HG03439 (cell line): ENCODE results near the gene RAB20.
A peak's percentile ranks its signal among the peaks of the same experiment; 100 is the strongest.
"Not testable (repeated sequence)": the region's sequence is repeated elsewhere in the genome, so short reads cannot be mapped to it uniquely, and the experiment has no call there.

ENCODE experiments used
- ATAC-seq: cut with Tn5 transposase; IDR thresholded peaks from one replicate; pipeline ENCODE4 v1.9.1; 2021; ENCODE audit warnings: mild to moderate bottlenecking, moderate library complexity; ENCODE audit not compliant: unreplicated experiment

The RAB20 gene

DNA sequence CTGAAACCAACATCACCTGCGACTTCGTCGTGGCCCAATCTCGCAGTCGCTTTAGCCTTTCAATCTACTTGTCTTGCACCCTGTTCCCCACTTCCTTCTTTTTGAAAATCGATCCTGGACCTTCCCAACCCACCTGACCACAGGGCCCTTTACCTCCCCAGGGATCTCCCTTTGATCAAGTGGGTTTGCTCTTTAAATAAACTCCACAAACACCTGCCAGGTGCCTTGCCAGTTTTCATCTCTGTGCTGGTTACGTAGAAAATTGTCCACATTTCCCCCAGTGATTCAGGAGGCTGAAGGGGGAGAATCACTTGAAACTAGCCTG is 14.5 kb upstream of the RAB20 start:
- ATAC-seq, result no peak

DNA sequence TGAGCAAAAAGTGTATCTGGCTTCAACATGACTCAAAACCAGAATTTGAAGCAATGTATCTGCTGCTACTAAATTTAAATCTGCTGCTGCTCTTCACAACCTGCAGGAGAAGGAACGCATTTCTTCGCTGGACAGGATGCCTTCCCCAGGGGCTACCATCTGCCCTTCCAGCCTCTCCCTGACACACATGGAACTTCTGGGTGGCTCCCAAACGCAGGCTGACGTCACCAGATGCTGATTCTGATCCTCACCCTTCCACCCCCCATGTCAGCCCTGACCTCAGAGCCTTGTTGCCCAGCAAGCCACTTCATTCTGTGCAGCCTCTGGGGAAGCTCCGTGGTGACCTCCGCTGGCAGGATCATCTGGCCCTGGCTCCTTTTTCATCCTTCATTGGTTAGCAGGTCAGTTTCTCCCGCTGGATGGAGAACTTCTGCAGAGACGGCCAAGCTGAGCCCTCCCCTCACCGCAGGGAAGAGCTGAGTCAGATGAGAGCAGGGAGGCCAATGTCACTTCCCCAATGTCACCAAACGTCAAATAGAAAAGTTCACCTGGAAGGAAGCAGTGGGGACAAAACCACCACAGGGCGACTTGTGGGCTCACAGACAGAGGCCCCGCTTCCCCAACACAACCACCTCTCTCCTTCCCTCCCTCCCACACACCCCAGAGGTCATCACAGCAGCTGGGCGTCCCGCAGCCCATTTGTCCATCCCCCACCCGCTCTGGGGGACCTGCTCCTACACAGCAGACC is 14.0 kb upstream of the RAB20 start:
- ATAC-seq, result peak; percentile 74

DNA sequence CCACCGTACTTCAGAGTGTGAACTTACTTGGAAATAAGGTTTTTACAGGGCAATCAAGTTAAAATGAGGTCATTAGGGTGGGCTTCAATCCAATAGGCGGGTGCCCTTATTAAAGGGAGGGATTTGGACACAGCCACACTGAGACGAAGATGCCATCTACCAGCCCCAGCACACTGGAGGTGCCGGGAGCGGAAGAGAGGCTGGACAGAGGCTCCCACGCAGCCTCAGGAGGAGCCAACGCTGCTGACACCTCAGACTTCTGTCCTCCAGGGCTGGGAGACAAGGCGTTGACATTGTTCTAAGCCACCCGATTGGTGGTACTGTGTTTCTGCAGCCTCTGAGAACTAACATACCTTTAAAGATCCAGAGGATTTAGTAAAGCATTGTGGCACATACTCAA is 12.6 kb upstream of the RAB20 start:
- no peak for ATAC-seq

DNA sequence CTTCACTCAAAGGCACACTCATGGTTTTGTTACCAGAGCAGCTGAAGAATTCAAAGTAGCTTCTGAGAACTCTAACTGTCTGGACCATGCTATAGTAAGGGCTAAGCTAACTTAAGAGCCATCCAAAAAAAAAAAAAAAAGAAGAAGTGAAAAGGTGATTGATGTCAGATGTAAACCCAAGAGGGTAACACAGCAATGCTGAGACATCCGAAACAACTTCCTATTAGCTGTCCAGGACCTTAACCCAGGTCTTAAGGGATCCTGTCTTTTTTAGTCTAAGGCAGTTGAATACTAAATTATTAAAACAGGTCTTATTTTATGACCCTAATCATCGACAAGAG is 11.2 kb upstream of the RAB20 start:
- ATAC-seq, result no peak

DNA sequence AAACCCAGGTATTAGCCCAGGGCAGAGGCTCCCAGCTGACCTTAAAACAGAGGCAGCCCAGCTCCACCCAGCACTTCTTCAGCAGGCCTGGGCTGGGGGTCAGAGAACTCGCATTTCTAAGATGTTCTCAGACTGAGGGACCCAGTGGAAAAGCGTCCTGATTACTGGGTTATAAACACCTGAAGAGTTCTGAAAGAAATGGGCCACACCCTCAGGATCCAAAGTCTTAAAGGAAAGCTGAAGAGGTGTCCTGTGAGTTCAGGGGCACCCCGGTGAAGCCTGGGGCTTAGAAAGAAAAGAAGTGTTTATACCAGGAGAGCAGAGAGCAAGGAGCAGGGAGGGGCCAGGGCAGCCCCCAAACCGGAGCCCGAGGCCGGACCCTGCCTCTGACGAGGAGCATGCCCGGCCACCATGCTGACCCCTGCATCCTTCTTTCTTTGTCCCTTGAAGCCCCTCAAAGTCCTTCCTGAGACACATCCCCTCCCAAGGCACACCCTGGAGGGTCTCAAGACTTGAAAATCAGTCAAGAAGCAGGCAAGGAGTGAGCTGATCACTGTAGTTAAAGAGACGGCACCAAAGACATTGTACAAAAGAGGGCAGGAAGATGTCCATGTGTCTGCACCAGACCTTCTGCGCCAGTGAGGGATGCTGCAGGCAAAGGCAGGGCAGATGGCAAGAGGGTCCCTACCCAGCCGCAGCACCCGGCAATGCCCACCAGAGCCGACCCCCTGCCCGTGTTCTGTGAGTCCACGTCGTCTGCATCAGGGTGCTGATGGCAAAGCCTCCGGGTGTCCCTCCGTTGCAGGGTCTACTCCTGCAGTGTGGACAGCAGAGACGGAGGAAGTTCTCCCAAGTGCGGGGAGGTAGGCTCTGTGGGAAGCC is 10.6 kb upstream of the RAB20 start:
- no peak for ATAC-seq

DNA sequence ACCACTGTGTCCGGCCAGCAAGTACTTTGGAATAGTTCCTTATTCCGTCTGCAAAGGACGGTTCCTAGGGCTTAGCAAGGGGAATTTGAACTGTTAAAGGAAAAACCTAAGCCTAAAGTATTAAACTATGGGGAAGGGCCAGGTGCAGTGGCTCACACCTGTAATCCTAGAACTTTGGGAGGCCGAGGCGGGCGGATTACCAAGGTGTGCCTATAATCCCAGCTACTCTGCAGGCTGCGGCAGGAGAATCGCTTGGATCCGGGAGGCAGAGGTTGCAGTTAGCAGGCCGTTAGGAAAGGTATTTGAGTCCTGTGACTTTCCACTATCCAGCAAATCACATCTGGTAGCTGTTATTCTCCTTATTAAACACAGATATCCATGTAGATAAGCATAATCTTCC is 9.4 kb upstream of the RAB20 start:
- ATAC-seq, result no peak

DNA sequence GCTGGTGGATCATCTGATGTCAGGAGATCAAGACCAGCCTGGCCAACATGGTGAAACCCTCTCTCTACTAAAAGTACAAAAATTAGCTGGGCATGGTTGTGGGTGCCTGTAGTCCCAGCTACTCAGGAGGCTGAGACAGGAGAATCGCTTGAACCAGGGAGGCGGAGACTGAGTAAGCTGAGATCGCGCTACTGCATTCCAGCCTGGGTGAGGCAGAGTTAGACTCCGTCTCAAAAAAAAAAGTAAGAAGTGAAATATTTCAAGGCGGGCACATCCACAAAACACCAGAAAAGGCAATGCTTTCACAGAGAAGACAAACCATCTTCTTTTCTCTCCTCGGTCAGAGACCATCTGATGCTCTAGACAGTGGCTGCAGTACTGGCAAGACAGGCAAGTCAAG is 8.4 kb upstream of the RAB20 start:
- not testable (repeated sequence) for ATAC-seq

DNA sequence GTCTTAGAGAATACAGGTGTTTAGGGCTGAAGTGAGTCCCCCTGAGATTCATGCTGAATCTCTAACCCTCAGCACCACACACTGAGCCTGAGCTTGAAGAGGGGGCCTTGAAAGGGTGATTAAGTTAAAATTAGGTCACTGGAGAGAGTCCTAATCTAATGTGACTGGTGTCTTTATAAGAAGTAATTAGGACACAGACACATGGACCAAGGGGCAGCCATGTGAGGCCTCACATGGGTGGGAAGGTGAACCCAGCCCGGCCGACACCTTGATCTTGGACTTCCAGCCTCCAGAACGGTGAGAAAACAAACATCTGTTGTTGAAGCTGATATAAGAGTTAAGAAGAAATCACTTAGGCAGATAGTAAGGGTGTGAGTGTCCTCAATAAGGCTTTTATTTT is 7.1 kb upstream of the RAB20 start:
- no peak for ATAC-seq

DNA sequence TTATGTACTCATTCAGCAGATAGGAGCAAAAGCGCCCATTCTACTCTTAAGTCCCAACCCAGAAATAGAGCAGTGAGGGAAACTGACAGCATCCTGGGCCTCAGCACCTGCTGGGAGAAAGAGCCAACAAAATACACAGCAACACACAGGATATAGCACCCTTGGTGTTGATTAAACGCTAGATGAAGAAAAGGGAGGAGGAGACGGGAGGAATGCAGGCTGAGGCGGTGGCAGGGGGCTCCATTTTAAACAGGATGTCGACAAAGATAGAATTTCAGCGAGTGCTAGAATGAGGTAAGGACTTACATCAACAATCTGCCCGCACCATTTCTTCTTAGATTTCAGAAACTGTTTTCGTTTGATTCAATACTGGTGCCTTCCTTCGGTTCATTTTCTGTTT is 4.6 kb upstream of the RAB20 start:
- ATAC-seq, result no peak

DNA sequence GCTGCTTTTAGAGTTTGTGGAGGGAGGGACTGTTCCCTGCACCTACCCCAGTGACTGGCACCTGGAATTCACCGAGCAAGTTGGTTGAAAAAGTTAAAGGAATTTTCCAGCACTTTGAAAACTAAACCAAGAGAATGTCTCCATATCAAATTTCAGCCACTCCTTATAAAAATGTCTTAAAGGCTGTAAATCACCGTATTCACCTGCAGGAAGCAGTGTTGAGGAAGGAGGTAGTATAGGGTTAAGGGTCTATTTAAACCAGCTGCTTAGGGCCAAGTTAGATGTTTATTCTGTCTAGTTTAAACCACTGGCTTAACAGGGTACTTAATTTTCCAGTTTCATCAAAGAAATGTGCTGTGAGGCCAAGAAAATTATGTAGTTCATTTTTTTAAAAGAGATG is 3.8 kb upstream of the RAB20 start:
- no peak for ATAC-seq

DNA sequence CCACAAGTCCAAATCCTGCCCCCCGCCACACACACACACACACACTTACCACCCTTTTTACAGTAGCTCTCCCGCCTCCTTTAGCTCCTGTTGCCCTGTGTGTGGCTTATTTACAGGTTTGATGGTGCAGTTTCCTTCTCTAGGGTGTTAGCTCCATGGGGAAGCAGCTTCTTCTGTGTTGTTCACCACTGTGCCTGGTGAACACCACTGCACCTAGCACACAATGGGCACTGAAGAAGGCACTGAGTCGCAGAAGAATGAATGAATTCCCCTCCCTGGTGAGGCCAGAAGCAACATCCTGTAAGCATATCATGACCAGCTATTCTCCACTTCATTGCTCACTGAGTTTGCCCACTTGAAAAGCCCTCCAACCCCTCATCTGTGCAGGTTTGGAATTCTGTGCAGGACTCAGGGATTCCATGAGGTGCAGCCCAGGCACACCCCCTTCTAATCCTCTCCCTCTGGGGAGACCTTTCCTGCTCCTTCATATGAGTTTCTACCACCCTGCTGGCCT is 3.0 kb upstream of the RAB20 start:
- no peak for ATAC-seq

DNA sequence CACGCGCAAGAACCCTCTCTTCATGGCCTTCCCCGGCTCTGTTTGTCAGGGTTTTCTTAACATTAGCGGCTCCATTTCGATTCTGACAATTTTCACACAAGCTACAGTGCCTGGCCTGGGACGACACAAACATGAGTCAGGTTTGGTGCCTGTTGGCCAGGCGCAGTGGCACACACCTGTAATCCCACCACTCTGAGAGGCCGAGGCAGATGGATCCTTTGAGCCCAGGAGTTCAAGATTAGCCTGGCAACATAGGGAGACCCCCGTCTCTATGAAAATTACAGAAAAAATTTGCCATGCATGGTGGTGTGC is 1.9 kb upstream of the RAB20 start:
- ATAC-seq, result no peak

DNA sequence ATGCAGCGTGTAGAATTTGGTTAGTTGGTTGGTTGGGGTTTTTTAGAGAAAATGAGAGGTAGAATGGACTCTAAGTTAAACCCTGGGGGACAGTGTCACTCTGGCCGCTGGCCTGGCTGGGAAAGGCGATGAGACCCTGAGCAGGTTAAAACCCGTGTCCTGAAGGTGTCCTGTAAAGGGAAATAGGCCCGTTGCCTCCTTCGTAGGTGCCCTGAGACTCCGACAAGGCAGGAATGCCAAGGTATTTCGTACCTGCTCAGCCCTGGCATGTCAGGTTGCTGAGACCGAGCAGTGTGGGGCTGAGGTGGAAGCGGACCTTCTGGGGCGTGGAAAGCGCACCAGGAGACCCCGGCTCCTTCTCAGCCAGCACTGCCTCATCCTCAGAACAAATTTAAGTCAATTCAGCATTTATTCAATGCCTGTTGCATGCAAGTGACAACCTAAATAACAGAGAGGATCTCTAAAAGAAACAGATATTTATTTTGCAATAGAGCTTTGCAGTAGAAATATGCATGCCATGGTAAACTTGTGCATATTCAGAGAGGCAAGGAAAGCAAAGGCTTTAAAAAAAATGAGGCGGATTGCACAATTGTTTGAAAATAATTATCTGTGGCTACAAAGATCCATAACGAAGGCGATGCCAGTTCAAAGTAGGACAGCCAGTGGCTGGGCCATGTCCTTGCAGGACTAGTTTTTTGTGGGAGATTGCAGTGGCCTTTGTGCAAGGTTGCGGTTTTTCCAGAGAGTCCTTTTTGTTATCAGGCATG is 1.4 kb upstream of the RAB20 start:
- ATAC-seq, result no peak

DNA sequence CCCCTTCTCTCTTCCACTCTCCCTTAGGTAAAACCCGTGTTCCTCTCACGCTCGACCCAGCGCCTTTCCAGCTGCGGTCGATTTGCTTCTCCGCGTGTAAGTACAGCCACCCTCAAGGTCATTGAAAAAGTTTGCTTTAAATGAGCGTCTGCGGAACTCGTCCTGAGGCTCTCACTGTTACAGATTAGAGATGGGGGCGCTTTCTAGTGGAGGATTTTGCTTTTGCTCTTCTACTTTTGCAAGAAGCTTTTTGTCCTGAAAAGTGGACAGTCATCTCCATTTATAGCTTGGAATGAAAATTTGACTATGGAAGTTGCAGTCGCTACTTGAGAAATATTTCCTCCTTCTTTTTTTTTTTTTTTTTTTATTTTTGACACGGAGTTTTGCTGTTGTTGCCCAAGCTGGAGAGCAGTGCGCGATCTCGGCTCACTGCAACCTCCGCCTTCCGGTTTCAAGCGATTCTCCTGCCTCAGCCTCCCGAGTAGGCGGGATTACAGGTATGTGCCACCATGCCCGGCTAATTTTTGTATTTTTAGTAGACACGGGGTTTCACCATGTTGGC is 595 bp upstream of the RAB20 start:
- ATAC-seq, result no peak

DNA sequence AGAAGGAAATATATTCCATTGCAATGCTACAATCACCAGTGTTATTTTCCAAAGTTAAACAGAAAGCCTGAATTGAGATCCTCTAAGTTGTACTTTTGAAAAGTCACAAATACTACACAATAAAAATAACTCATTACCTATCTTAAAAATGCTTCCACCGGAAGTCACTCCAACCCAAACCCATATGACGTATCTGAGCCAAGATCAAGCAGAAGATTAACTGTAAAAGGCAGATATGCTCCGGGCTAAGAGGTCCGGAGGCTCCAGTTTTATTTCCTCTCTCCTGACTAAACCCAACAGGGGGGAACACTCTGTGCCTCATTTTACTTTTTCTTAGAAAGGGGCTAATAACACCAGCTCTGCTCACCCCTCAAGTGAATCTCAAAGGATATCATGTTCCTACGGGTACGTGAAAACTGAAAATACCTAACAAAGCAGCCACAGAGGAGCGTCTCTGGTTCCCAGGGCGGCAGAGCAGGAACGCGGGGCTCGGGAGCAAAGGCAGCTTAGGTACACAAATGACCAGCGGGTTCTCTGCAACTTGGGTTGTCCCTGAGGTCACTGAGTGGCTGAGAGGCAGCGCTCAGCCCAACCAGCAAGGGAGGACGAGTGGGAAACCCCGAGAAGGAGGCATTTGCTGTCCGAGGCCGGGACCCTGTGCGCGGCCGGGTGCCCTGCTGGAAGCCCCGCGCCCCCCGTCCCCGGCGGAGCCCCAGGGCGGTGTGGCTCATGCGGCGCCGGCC is 750 bp downstream of the RAB20 start:
- ATAC-seq, result peak; percentile 20

DNA sequence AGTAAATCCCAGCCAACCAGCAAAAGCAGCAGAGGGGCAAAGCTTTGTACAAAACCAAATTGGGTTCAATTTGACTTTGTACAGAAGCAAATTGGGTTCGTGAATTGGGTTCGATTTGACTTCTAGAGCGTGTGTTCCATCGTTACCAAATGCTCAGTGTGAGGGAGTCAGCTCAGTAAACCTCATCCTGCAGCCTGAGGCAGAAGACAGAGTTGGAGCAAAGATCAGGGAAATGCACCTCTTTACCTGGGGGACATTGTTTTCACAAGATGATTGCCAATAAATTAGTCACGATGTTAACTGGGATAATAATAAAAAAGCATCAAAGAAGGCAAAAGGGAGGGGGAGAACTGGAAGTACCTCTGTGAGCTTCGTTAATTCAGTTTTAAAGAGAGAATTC is 1.5 kb downstream of the RAB20 start:
- no peak for ATAC-seq

DNA sequence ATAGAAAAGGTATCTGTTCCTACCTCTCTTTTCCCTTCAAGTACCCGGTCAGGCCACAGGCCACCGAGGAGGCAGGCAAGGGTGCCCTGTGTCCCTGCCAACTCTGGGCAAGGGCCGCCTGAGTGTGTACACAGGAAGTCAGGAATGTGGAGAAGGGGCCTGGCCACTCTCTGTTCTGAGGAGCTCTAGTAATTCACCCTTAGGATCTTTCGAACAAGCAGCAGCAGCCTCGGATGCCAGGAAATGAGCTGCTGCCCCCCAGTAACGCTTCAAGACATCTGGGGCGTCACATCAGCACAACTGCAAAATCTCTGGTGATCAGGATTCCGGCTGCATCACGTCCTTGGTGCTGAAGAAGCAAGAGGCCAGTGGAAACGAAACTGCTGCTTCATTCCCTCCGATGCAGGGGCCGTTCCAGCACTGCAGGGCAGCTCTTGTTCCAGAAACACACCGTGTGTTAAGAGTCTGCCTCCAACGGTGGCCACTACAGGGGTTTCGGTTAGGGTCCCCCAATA is 2.0 kb downstream of the RAB20 start:
- ATAC-seq, result no peak

DNA sequence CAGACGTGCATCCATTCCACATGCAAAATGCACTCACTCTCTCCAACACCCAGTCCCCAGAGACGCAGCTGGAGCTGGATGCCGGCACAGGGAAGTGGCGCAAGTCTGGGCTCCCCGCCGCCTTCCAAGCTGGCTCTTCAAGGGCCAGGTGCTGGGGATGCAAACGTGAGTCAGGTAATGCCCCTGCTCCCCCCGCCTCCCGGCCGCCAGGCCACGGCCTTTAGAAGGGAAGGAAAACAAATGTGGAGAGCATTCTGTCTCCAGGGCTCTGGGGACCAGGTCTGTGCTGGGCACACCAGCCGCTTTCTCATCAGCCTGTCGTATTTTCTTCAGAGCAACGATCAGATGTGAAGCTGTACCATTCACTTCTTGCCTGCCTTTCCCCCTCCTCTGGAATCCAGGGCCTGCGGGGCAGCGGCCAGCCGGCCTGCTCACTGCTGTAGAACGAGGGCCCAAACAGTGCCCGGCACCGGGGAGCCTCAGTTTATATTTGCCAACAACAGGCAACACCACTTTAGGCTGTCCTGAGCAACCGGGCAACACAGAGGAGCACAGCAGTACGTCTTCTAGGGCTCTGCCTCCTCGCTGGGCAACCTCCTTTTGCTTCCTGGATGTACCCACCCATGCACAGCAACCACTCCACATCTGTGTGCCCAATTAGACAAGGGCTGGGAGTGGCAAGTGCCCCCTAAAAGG is 3.8 kb downstream of the RAB20 start:
- no peak for ATAC-seq

DNA sequence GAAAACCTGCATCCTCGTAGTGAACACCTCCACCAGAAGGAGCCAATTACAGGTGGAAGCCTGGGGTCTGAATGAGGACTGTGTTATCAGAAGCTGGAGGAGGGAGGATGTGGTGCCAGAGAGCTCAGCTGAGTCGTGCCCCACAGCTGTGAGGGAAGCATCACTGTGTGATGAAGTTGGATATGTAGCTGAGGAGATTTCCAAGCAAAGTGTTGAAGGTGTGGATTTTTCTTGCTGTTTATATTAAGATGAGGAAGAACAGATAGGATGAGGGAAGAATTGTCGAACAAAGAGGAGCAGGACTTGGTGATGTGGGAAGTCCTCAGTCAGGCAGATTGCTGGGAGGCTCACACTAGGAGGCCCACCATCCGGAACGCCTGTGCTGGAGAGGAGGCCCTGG is 4.4 kb downstream of the RAB20 start:
- ATAC-seq, result no peak

DNA sequence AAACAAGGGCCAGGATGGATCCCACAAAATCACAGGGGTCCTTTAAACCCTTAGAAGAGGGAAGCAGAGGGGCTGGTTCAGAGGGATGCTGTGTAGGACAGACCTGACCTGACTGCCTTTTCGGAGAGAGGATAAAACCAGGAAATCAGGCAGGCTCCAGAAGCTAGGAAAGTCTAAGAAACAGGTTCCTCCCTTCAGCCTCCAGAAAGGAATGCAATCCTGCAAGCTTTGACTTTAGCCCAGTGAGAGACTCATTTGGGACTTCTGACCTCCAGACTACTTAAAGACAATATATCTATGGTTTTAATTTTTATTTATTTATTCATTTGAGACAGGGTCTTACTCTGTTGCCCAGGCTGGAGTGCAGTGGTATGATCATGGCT is 5.3 kb downstream of the RAB20 start:
- no peak for ATAC-seq
